H9 (cell line): ENCODE data around the gene CCDC150. TPM values are rescaled to one million over a fixed set of nuclear protein-coding genes. Genes with fewer than 3 reads are reported as not detected.

ENCODE experiments used
- DNase-seq: peaks from one replicate; pipeline ENCODE4 v3.0.0-alpha.2; 2017
- H2AFZ ChIP-seq: one replicate; pipeline ENCODE4 v1.6.1; 2013; ENCODE audit warnings: mild to moderate bottlenecking, low read length, control low read depth, moderate library complexity
- H2AK5ac ChIP-seq: 2 replicates; pipeline ENCODE4 v1.6.1; 2013; ENCODE audit warnings: low read length, control low read depth, mixed read lengths; ENCODE audit not compliant: insufficient read length
- H2BK120ac ChIP-seq: one replicate; pipeline ENCODE4 v1.6.1; 2013; ENCODE audit warnings: low read depth, mild to moderate bottlenecking, low read length, control low read depth, inconsistent platforms; ENCODE audit not compliant: poor library complexity, severe bottlenecking
- H2BK12ac ChIP-seq: 2 replicates; pipeline ENCODE4 v1.6.1; 2013; ENCODE audit warnings: low read length, control low read depth, mixed read lengths, low read depth; ENCODE audit not compliant: insufficient read length
- H2BK15ac ChIP-seq: 2 replicates; pipeline ENCODE4 v1.6.1; 2013; ENCODE audit warnings: low read depth, low read length, control low read depth
- H2BK20ac ChIP-seq: one replicate; pipeline ENCODE4 v1.6.1; 2013; ENCODE audit warnings: low read depth, mild to moderate bottlenecking, low read length, control low read depth, inconsistent platforms; ENCODE audit not compliant: poor library complexity, severe bottlenecking
- H2BK5ac ChIP-seq: 2 replicates; pipeline ENCODE4 v1.6.1; 2013; ENCODE audit warnings: low read length, control low read depth, mixed read lengths; ENCODE audit not compliant: insufficient read length
- H3K14ac ChIP-seq: 2 replicates; pipeline ENCODE4 v1.6.1; 2013; ENCODE audit warnings: low read length, control low read depth; ENCODE audit not compliant: insufficient read depth
- H3K18ac ChIP-seq: 2 replicates; pipeline ENCODE4 v1.6.1; 2013; ENCODE audit warnings: low read depth, mild to moderate bottlenecking, mixed read lengths, low read length, control low read depth; ENCODE audit not compliant: insufficient read length
- H3K23ac ChIP-seq: 2 replicates; pipeline ENCODE4 v1.6.1; 2013; ENCODE audit warnings: low read length, control low read depth, mixed read lengths, low read depth; ENCODE audit not compliant: insufficient read length
- H3K23me2 ChIP-seq: 2 replicates; pipeline ENCODE4 v1.6.1; 2013; ENCODE audit warnings: low read depth, mild to moderate bottlenecking, mixed read lengths, low read length, control low read depth; ENCODE audit not compliant: insufficient read length, poor library complexity, severe bottlenecking
- H3K27ac ChIP-seq: 2 replicates; pipeline ENCODE4 v1.5.1; 2013; ENCODE audit warnings: low read length, control low read depth, mixed read lengths, low read depth; ENCODE audit not compliant: insufficient read length
- H3K27me3 ChIP-seq: 2 replicates; pipeline ENCODE4 v1.6.1; 2013; ENCODE audit warnings: low read length, control low read depth, inconsistent platforms; ENCODE audit not compliant: insufficient read depth
- H3K4ac ChIP-seq: 2 replicates; pipeline ENCODE4 v1.6.1; 2013; ENCODE audit warnings: low read depth, mild to moderate bottlenecking, control low read depth, inconsistent platforms, low read length, moderate library complexity
- H3K4me1 ChIP-seq: 2 replicates; pipeline ENCODE4 v1.6.1; 2013; ENCODE audit warnings: low read length, control low read depth, inconsistent platforms; ENCODE audit not compliant: insufficient read depth
- H3K4me2 ChIP-seq: 2 replicates; pipeline ENCODE4 v1.6.1; 2013; ENCODE audit warnings: low read length, control low read depth, mixed read lengths; ENCODE audit not compliant: insufficient read length, insufficient read depth
- H3K56ac ChIP-seq: 2 replicates; pipeline ENCODE4 v1.6.1; 2013; ENCODE audit warnings: low read depth, mild to moderate bottlenecking, mixed read lengths, low read length, control low read depth; ENCODE audit not compliant: insufficient read length
- H3K79me1 ChIP-seq: 2 replicates; pipeline ENCODE4 v1.6.1; 2013; ENCODE audit warnings: low read depth, mild to moderate bottlenecking, moderate library complexity, low read length, control low read depth, inconsistent platforms; ENCODE audit not compliant: insufficient read depth, poor library complexity, severe bottlenecking
- H3K79me2 ChIP-seq: 2 replicates; pipeline ENCODE4 v1.6.1; 2013; ENCODE audit warnings: low read length, control low read depth, inconsistent platforms; ENCODE audit not compliant: insufficient read depth
- H3K9ac ChIP-seq: 2 replicates; pipeline ENCODE4 v1.6.1; 2013; ENCODE audit warnings: low read length, control low read depth, mixed read lengths; ENCODE audit not compliant: insufficient read length; ENCODE audit errors: extremely low read depth
- H3K9me3 ChIP-seq: one replicate; pipeline ENCODE4 v1.6.1; 2013; ENCODE audit warnings: low read depth, low read length, inconsistent platforms; ENCODE audit not compliant: control insufficient read depth
- H3T11ph ChIP-seq: one replicate; pipeline ENCODE4 v1.6.1; 2013; ENCODE audit warnings: mild to moderate bottlenecking, low read length, control low read depth, inconsistent platforms
- H4K20me1 ChIP-seq: one replicate; pipeline ENCODE4 v1.6.1; 2013; ENCODE audit not compliant: control insufficient read depth, insufficient read length, insufficient read depth
- H4K5ac ChIP-seq: 2 replicates; pipeline ENCODE4 v1.6.1; 2013; ENCODE audit warnings: low read depth, mild to moderate bottlenecking, mixed read lengths, low read length, control low read depth; ENCODE audit not compliant: insufficient read length
- H4K8ac ChIP-seq: replicated peaks from 2 replicates; pipeline ENCODE4 v1.6.1; 2013; ENCODE audit warnings: low read length, control low read depth, mixed read lengths, low read depth; ENCODE audit not compliant: insufficient read length
- H4K91ac ChIP-seq: 2 replicates; pipeline ENCODE4 v1.6.1; 2013; ENCODE audit warnings: low read depth, mild to moderate bottlenecking, moderate library complexity, mixed read lengths, low read length, control low read depth; ENCODE audit not compliant: insufficient read length
- H3K27ac Mint-ChIP-seq, 3 experiments: 2 replicates in 2 of 3; 3 replicates in 1 of 3; pipeline ENCODE4 v1.8.0; 2020 to 2021; ENCODE audit warnings: mixed read lengths in 3 of 3, mild to moderate bottlenecking in 1 of 3, moderate library complexity in 1 of 3
- H3K27me3 Mint-ChIP-seq: 2 replicates; pipeline ENCODE4 v1.8.0; 2021; ENCODE audit warnings: low read depth, mild to moderate bottlenecking, moderate library complexity, mixed read lengths
- H3K36me3 Mint-ChIP-seq, 3 experiments: 2 replicates in 2 of 3; 3 replicates in 1 of 3; pipeline ENCODE4 v1.8.0; 2020 to 2021; ENCODE audit warnings: low read depth in 3 of 3, mixed read lengths in 3 of 3; ENCODE audit not compliant: insufficient read depth in 1 of 3
- H3K4me1 Mint-ChIP-seq, 2 experiments: 2 replicates each; pipeline ENCODE4 v1.8.0; 2020; ENCODE audit warnings: mixed read lengths in 2 of 2
- H3K4me3 Mint-ChIP-seq, 2 experiments: 2 replicates in 1 of 2; 3 replicates in 1 of 2; pipeline ENCODE4 v1.8.0; 2020 to 2021; ENCODE audit warnings: mild to moderate bottlenecking in 2 of 2, mixed read lengths in 2 of 2, moderate library complexity in 1 of 2
- H3K9me3 Mint-ChIP-seq, 2 experiments: 2 replicates in 1 of 2; 3 replicates in 1 of 2; pipeline ENCODE4 v1.8.0; 2020; ENCODE audit warnings: mild to moderate bottlenecking in 2 of 2, mixed read lengths in 2 of 2, moderate library complexity in 1 of 2
- WGBS: extraction: QIAGEN DNeasy Blood & Tissue Kit; methylation state at CpG from one replicate; pipeline ENCODE4 v1.1.7; 2013; ENCODE audit warnings: missing lambda C conversion rate, low lambda C conversion rate, mixed read lengths; ENCODE audit not compliant: insufficient read length; ENCODE audit errors: extremely low coverage; 5-methylcytosine and 5-hydroxymethylcytosine counted together
- total RNA-seq: library from RNA; stranded (reverse); gene quantifications from 2 replicates; pipeline ENCODE4 v1.2.1, GENCODE V29; 2021
- TF ChIP-seq, protein P1 (sequence below): fragments of 200-600 bp; sonication (generic); conservative IDR thresholded peaks from 3 replicates; pipeline ENCODE4 v1.8.0; 2021; ENCODE audit warnings: antibody characterized with exemption, mild to moderate bottlenecking

The CCDC150 gene
- total RNA-seq, 1 experiment from 2014 or later = 26.2 TPM

DNA sequence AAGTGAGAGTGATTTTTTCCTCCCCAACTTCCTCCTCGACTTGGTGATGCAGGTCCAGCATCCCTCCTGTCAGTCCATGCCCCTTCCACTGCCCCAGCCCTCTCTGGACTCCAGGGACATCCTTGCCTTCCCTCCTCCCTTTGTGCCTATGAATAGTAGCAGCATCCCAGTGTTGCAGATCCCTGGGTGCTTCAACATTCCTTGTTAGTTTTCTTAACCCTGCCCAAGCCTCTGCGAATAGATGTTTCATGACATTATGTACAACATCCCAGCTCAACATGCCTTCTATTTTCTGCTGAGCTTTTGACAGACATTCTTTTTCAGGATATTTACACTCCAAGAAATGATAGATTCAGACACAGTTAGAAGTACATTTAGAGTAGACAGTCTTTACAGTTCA lies 35.3 kb upstream of the CCDC150 start:
- Histone ChIP-seq H2BK12ac (no peak overlapping the region), H4K20me1 (no peaks in the 10 kb centered on the region), H3K56ac (no peak overlapping the region), H2AFZ (no peak overlapping the region), H3K4me2 (no peak overlapping the region), H3K9me3 (no peaks in the 10 kb centered on the region), H2BK120ac (no peak overlapping the region), H3K27ac (no peak overlapping the region), H4K5ac (no peak overlapping the region), H2BK20ac (no peak overlapping the region), H3K4me1 (no peaks in the 10 kb centered on the region), H3K79me1 (no peaks in the 10 kb centered on the region), H3K23ac (no peak overlapping the region), H3K79me2 (no peaks in the 10 kb centered on the region), H3K14ac (no peak overlapping the region), H2BK5ac (no peak overlapping the region), H2BK15ac (no peak overlapping the region), H3K18ac (no peak overlapping the region), H3K9ac (no peak overlapping the region), H3K27me3 (no peaks in the 10 kb centered on the region), H2AK5ac (no peak overlapping the region), H3K4ac (no peak overlapping the region), H3K23me2 (no peaks in the 10 kb centered on the region), H4K8ac (no peak overlapping the region), H3T11ph (no peak overlapping the region), H4K91ac (no peak overlapping the region)
- Mint-ChIP-seq H3K9me3 (no peaks in the 10 kb centered on the region), H3K4me3 (no peak overlapping the region), H3K27me3 (no peaks in the 10 kb centered on the region; the same call in 1 of the 2 replicates), H3K36me3 (no peaks in the 10 kb centered on the region), H3K4me1 (peaks cover 2 to 8% of the 10 kb centered on the region in 2 experiments; a peak in 1 of 4 replicates), H3K27ac (no peak overlapping the region)
- TF ChIP-seq, protein P1, sequence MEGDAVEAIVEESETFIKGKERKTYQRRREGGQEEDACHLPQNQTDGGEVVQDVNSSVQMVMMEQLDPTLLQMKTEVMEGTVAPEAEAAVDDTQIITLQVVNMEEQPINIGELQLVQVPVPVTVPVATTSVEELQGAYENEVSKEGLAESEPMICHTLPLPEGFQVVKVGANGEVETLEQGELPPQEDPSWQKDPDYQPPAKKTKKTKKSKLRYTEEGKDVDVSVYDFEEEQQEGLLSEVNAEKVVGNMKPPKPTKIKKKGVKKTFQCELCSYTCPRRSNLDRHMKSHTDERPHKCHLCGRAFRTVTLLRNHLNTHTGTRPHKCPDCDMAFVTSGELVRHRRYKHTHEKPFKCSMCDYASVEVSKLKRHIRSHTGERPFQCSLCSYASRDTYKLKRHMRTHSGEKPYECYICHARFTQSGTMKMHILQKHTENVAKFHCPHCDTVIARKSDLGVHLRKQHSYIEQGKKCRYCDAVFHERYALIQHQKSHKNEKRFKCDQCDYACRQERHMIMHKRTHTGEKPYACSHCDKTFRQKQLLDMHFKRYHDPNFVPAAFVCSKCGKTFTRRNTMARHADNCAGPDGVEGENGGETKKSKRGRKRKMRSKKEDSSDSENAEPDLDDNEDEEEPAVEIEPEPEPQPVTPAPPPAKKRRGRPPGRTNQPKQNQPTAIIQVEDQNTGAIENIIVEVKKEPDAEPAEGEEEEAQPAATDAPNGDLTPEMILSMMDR = no peak
- no CpG with 5 or more reads among the region's 2 CpGs for WGBS
- no peak for DNase-seq
